ENCODE data around the gene MCF2.

DNA sequence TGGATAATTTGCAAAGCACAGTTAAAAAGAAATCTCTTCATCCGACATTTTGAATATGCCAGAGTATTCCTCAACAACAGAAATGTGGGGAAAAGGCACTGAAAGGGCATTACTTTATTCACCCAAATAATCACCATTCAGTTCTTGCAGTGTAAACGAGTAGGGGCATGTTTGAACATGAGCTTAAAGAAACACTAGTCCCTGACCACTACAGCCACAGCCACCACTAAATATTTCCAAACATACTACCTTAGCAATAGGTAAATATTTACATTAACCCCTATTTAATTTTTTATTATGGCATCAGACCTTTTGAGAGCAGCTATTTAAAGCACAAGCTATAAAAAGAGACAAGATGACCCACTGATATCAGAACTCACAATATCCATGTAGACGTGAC, 27.6 kb downstream of the MCF2 start:
- TF ChIP-seq, protein P1, sequence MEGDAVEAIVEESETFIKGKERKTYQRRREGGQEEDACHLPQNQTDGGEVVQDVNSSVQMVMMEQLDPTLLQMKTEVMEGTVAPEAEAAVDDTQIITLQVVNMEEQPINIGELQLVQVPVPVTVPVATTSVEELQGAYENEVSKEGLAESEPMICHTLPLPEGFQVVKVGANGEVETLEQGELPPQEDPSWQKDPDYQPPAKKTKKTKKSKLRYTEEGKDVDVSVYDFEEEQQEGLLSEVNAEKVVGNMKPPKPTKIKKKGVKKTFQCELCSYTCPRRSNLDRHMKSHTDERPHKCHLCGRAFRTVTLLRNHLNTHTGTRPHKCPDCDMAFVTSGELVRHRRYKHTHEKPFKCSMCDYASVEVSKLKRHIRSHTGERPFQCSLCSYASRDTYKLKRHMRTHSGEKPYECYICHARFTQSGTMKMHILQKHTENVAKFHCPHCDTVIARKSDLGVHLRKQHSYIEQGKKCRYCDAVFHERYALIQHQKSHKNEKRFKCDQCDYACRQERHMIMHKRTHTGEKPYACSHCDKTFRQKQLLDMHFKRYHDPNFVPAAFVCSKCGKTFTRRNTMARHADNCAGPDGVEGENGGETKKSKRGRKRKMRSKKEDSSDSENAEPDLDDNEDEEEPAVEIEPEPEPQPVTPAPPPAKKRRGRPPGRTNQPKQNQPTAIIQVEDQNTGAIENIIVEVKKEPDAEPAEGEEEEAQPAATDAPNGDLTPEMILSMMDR (conservative IDR thresholded peaks at IDR 0.05; ENCODE audit: low read length), result no peak
- no peak for TF ChIP-seq EZH2phosphoT487 (IDR thresholded peaks at IDR 0.05; ENCODE audit: borderline replicate concordance, low read depth, low read length)
